Left ventricle myocardium inferior (tissue), 1 donor: ENCODE measurements around the gene CDAN1. TPM values are rescaled to one million over a fixed set of nuclear protein-coding genes. Genes with fewer than 3 reads are reported as not detected.

ENCODE experiments used
- DNase-seq: peaks from one replicate; pipeline ENCODE4 v3.0.0-alpha.2; 2020
- H3K27ac ChIP-seq: fragments of 200-600 bp; replicated peaks from 2 replicates; pipeline ENCODE4 v1.8.0; 2021
- H3K27me3 ChIP-seq: fragments of 200-600 bp; 2 replicates; pipeline ENCODE4 v1.8.0; 2021; ENCODE audit warnings: low read depth
- H3K36me3 ChIP-seq: fragments of 200-600 bp; 2 replicates; pipeline ENCODE4 v1.8.0; 2021
- H3K4me1 ChIP-seq: fragments of 200-600 bp; 2 replicates; pipeline ENCODE4 v1.8.0; 2021
- H3K4me3 ChIP-seq: fragments of 200-600 bp; 2 replicates; pipeline ENCODE4 v1.8.0; 2021; ENCODE audit warnings: mild to moderate bottlenecking, moderate library complexity
- H3K9me3 ChIP-seq: fragments of 200-600 bp; replicated peaks from 2 replicates; pipeline ENCODE4 v1.8.0; 2021
- CTCF ChIP-seq: fragments of 200-600 bp; IDR thresholded peaks from 2 replicates; pipeline ENCODE4 v1.8.0; 2021; ENCODE audit warnings: antibody characterized with exemption, mild to moderate bottlenecking, borderline replicate concordance
- intact Hi-C: fragments of 100-400 bp; cut with micrococcal nuclease; formaldehyde crosslinking; loops from one replicate; pipeline ENCODE4 v1.11.0; 2022
- total RNA-seq: library from RNA; stranded (reverse); fragmentation: NEBNext Ultra II Directional; extraction: Animal tissue kit (Norgen Biotek cat#: 25700); gene quantifications from one replicate; pipeline ENCODE4 v1.2.1, GENCODE V29; 2021
- donor health status: DM: no; HTN: yes; CAD: no; lungs with severe emphysema.

CDAN1 gene
- total RNA-seq, 1 donor from 2014 or later, result 6.2 TPM

DNA sequence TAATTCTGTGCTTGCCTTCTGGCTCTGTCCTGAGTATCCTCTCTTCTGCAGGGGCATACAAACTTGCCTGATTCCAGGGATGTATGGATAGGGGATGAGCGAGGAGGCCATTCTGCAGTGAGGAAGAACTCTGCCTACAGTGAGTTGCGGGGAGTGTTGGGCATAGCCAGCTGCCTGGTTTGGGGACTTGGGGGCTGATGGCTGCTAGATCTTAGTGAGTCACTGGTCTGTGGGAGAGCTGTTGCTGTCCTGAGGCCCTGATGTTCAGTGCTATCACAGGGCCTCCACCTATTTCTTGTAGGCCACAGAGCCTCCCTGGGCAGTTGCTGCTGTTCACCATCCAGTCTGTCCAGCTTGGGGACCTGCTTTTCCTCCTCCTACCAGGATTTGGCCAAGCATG, 20.3 kb downstream of the CDAN1 start:
- H3K27me3 ChIP-seq, result no peaks in the 10 kb centered on the region
- no peak overlapping the region for H3K4me3 ChIP-seq
- no peak for DNase-seq
- no peak overlapping the region for H3K27ac ChIP-seq
- intact Hi-C loops, result no loop called here
- H3K9me3 ChIP-seq, result no peaks in the 10 kb centered on the region
- H3K36me3 ChIP-seq, result peaks cover 47% of the 10 kb centered on the region
- H3K4me1 ChIP-seq, result no peaks in the 10 kb centered on the region
- no peak for TF ChIP-seq CTCF

DNA sequence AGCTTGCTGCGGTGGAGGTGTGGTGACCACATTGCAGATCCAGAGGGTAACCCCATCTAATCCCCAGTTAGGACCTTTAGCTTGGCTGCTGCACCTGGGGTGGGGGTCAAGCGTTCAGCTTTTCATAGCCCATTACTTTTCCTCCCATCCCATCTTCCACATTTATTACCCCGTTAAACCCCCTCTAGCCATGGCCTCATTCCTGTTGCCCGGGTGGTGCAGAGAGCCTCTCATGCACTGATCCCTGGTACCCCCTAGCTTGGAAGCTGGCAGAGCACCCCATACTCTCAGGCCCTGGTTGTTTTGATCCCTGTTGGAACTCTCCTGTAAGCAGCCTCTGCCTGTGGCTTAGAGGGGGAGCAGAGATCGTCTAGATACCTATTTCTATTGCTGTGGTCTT, 20.8 kb downstream of the CDAN1 start:
- Histone ChIP-seq H3K36me3 (peaks cover 44% of the 10 kb centered on the region), H3K27ac (no peak overlapping the region), H3K9me3 (no peaks in the 10 kb centered on the region), H3K27me3 (no peaks in the 10 kb centered on the region), H3K4me3 (no peak overlapping the region), H3K4me1 (no peaks in the 10 kb centered on the region)
- TF ChIP-seq CTCF, result no peak
- no peak for DNase-seq
- intact Hi-C loops, result no loop called here

- Histone ChIP-seq H3K27ac (no peak overlapping the region), H3K4me1 (peaks cover 14% of the 10 kb centered on the region), H3K36me3 (peaks cover 10% of the 10 kb centered on the region), H3K27me3 (no peaks in the 10 kb centered on the region), H3K4me3 (no peak overlapping the region), H3K9me3 (no peaks in the 10 kb centered on the region)
- DNase-seq, result peak; percentile 2
- no peak for TF ChIP-seq CTCF
- intact Hi-C loops, result no loop called here
These were observed 24.3 kb downstream of the CDAN1 start for GRCh38 chr15:42712584-42712983.

GRCh38 chr15:42711746-42712145, 25.2 kb downstream of the CDAN1 start:
- Histone ChIP-seq H3K9me3 (no peaks in the 10 kb centered on the region), H3K27me3 (no peaks in the 10 kb centered on the region), H3K4me1 (peaks cover 14% of the 10 kb centered on the region), H3K4me3 (no peak overlapping the region), H3K36me3 (peaks cover 3% of the 10 kb centered on the region), H3K27ac (no peak overlapping the region)
- intact Hi-C loops, result no loop called here
- DNase-seq, result no peak
- no peak for TF ChIP-seq CTCF

GRCh38 chr15:42710662-42711061, 26.3 kb downstream of the CDAN1 start:
- intact Hi-C loops, result no loop called here
- H3K9me3 ChIP-seq, result no peaks in the 10 kb centered on the region
- no peak for TF ChIP-seq CTCF
- H3K36me3 ChIP-seq, result peaks cover 6% of the 10 kb centered on the region
- no peak overlapping the region for H3K27ac ChIP-seq
- DNase-seq, result no peak
- H3K27me3 ChIP-seq, result no peaks in the 10 kb centered on the region
- no peak overlapping the region for H3K4me3 ChIP-seq
- H3K4me1 ChIP-seq, result peaks cover 14% of the 10 kb centered on the region
